Heart left ventricle (tissue), 16 donors: ENCODE measurements around the gene KLF5. TPM values are rescaled to one million over a fixed set of nuclear protein-coding genes. Genes with fewer than 3 reads are reported as not detected.

Source experiments
- ATAC-seq, 4 donors: fragments of 200-7000 bp; cut with Tn5 transposase; one replicate each; pipeline ENCODE4 v1.9.1; 2020 to 2022; ENCODE audit warnings: moderate library complexity in 4 of 4, mild to moderate bottlenecking in 3 of 4, moderate number of reproducible peaks in 1 of 4
- DNase-seq, 5 donors: peaks; one replicate each; pipeline ENCODE4 v3.0.0-alpha.2; 2020
- H3K27ac ChIP-seq, 12 donors: fragments of 200-600 bp; sonication (generic) in 4 of 12; one replicate each; pipeline versions ENCODE4 v1.5.0 to v1.8.0; 2016 to 2022; ENCODE audit warnings: mild to moderate bottlenecking in 2 of 12
- H3K27me3 ChIP-seq, 9 donors: fragments of 200-600 bp; sonication (generic) in 2 of 9; one replicate each; pipeline versions ENCODE4 v1.5.1 to v1.8.0; 2016 to 2022; ENCODE audit warnings: mild to moderate bottlenecking in 3 of 9
- H3K36me3 ChIP-seq, 9 donors: fragments of 200-600 bp; sonication (generic) in 2 of 9; one replicate each; pipeline versions ENCODE4 v1.5.0 to v1.8.0; 2018 to 2022; ENCODE audit warnings: mild to moderate bottlenecking in 2 of 9
- H3K4me1 ChIP-seq, 12 donors: fragments of 200-600 bp; sonication (generic) in 4 of 12; one replicate each; pipeline versions ENCODE4 v1.5.0 to v1.8.0; 2016 to 2022; ENCODE audit warnings: mild to moderate bottlenecking in 3 of 12
- H3K4me3 ChIP-seq, 12 donors: fragments of 200-600 bp; sonication (generic) in 4 of 12; one replicate each; pipeline versions ENCODE4 v1.5.0 to v1.8.0; 2017 to 2022; ENCODE audit warnings: mild to moderate bottlenecking in 9 of 12, moderate library complexity in 4 of 12
- H3K9me3 ChIP-seq, 12 donors: fragments of 200-600 bp; sonication (generic) in 4 of 12; one replicate each; pipeline versions ENCODE4 v1.5.0 to v1.8.0; 2016 to 2022; ENCODE audit warnings: mild to moderate bottlenecking in 1 of 12
- CTCF ChIP-seq, 12 donors: fragments of 200-600 bp; sonication (generic) in 4 of 12; IDR thresholded peaks; one replicate each; pipeline versions ENCODE4 v1.5.0 to v1.8.0; 2018 to 2022; ENCODE audit warnings: antibody characterized with exemption in 12 of 12, mild to moderate bottlenecking in 5 of 12
- POLR2A ChIP-seq, 2 donors: fragments of 450-650 bp; IDR thresholded peaks; one replicate each; pipeline ENCODE4 v1.6.1; 2017; ENCODE audit warnings: antibody characterized with exemption in 2 of 2, mild to moderate bottlenecking in 2 of 2, moderate library complexity in 2 of 2
- WGBS, 4 donors: extraction: QIAGEN DNeasy Blood & Tissue Kit in 2 of 4; methylation state at CpG; one replicate each; pipeline versions ENCODE4 v1.1.5 to v1.1.7; 2013 to 2018; 5-methylcytosine and 5-hydroxymethylcytosine counted together
- intact Hi-C, 10 donors: fragments of 100-400 bp; cut with DNase I; formaldehyde crosslinking; loops; one replicate each; pipeline versions ENCODE4 v1.11.1 to v1.14.2; 2022
- polyA plus RNA-seq, 2 donors: library from polyadenylated mRNA; stranded (reverse); fragments of 200-250 nt; gene quantifications; one replicate each; pipeline ENCODE4 v1.2.3, GENCODE V29; 2013
- total RNA-seq, 9 donors: library from RNA; depleted of rRNA in 2 of 9; stranded (reverse); fragments of >200 nt in 2 of 9; fragmentation: NEBNext Ultra II Directional in 3 of 9; extraction: Animal tissue kit (Norgen Biotek cat#: 25700) in 3 of 9; gene quantifications; one replicate each; pipeline versions ENCODE4 v1.1.0 to v1.2.4, GENCODE V29; 2016 to 2023
- donor health status: ischemic (EF 13 %, LVEDD 7.1; RV severe dilation, severe dysfunction).
- donor health status: healthy with polysubstance abuse.
- donor health status: DM: no; HTN: yes; CAD: no.
- donor health status: DM: no; HTN: no; CAD: no.
- donor health status: ischemic (EF 25% LVEDD 6.9; RV normal size, moderate dysfunction).
- donor health status: ischemic (EF 25% LVEDD 5.7; RV mildly dilated, moderate dysfunction).
- donor health status: healthy.
- donor health status: DM: yes; HTN: yes; CAD: no.
- donor health status: ischemic (EF 35%, LVEDD 5.7; RV mildly dilated, moderate dysfunction).
- donor health status: nonischemic (EF 11% LVEDD 7.7; RV severe dilation, severe dysfunction).
- donor health status: DM: yes; HTN: yes; CAD: no.
- donor health status: PGD.
- donor health status: ischemic (EF 29% LVEDD 5.4; RV normal size, mild dysfunction).
- donor health status: nonischemic (EF 23%, LVEDD 6.1; RV moderate dilation, normal function).

Gene KLF5
- total and polyA plus RNA-seq, 11 donors, result 0.64 to 6.9 (median 2.6) TPM

DNA sequence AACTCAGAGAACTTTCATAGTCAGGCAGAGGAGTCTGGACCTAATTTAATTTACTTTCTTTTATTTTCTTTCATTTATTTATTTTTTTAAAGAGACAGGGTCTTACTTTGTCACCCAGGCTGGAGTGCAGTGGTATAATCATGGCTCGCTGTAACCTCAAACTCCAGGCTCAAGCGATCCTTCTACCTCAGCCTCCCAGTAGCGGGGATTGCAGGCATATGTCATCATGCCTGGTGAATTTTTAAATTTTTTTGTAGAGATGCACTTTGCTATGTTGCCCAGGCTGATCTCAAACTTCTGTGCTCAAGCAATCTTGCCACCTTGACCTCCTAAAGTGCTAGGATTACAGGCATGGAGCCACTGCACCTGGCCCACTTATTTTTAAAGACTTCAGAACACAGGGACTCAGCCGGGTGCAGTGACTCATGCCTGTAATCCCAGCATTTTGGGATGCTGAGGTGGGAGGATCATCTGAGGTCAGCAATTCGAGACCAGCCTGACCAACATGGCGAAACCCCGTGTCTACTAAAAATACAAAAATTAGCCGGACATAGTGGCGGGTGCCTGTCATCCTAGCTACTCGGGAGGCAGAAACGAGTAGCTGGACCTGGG, 50.6 kb downstream of the KLF5 start:
- Histone ChIP-seq H3K9me3 (no peaks in the 10 kb centered on the region), H3K4me3 (no peak overlapping the region), H3K36me3 (no peaks in the 10 kb centered on the region), H3K4me1 (no peaks in the 10 kb centered on the region), H3K27ac (no peak overlapping the region), H3K27me3 (peaks cover 0 to 3% (median 0%) of the 10 kb centered on the region in 9 donors)
- ATAC-seq (no peak), DNase-seq (no peak)
- TF ChIP-seq POLR2A (IDR thresholded peaks at IDR 0.05), result no peak
- TF ChIP-seq CTCF (IDR thresholded peaks at IDR 0.05), result no peak
- 87 to 92% (median 90%) methylated on average over 11 of the region's 11 CpGs for WGBS, 4 donors
- intact Hi-C loops, result no loop called here

GRCh38 chr13:73109969-73110368, 51.2 kb downstream of the KLF5 start:
- Histone ChIP-seq H3K9me3 (no peaks in the 10 kb centered on the region), H3K4me1 (no peaks in the 10 kb centered on the region), H3K4me3 (no peak overlapping the region), H3K36me3 (no peaks in the 10 kb centered on the region), H3K27me3 (peaks cover 0 to 3% (median 0%) of the 10 kb centered on the region in 9 donors), H3K27ac (no peak overlapping the region)
- DNase-seq (no peak), ATAC-seq (no peak)
- TF ChIP-seq POLR2A (IDR thresholded peaks at IDR 0.05) (no peak), CTCF (IDR thresholded peaks at IDR 0.05) (no peak)
- 77 to 85% (median 82%) methylated on average over 3 of the region's 3 CpGs for WGBS, 4 donors
- intact Hi-C loops, result no loop called here

GRCh38 chr13:73110814-73111213, 52.0 kb downstream of the KLF5 start:
- 79 to 93% (median 87%) methylated on average over 5 of the region's 5 CpGs for WGBS, 4 donors
- no peak for TF ChIP-seq CTCF (IDR thresholded peaks at IDR 0.05)
- TF ChIP-seq POLR2A (IDR thresholded peaks at IDR 0.05), result no peak

GRCh38 chr13:73111331-73111730, 52.5 kb downstream of the KLF5 start:
- intact Hi-C loops, result no loop called here
- Histone ChIP-seq H3K9me3 (no peaks in the 10 kb centered on the region), H3K4me3 (no peak overlapping the region), H3K27me3 (peaks cover 0 to 3% (median 0%) of the 10 kb centered on the region in 9 donors), H3K27ac (no peak overlapping the region), H3K36me3 (no peaks in the 10 kb centered on the region), H3K4me1 (no peaks in the 10 kb centered on the region)
- TF ChIP-seq CTCF (IDR thresholded peaks at IDR 0.05) (no peak), POLR2A (IDR thresholded peaks at IDR 0.05) (no peak)
- WGBS, 4 donors, result 58 to 67% (median 59%) methylated on average over 3 of the region's 3 CpGs
- no peak for ATAC-seq
- DNase-seq, result no peak

More at GRCh38 chr13:73110814-73111213, 52.0 kb downstream of the KLF5 start:
- intact Hi-C loops, result no loop called here
- H3K27me3 ChIP-seq, result peaks cover 0 to 3% (median 0%) of the 10 kb centered on the region in 9 donors
- no peak overlapping the region for H3K27ac ChIP-seq
- ATAC-seq (no peak), DNase-seq (no peak)
- H3K4me1 ChIP-seq, result no peaks in the 10 kb centered on the region
- H3K9me3 ChIP-seq, result no peaks in the 10 kb centered on the region
- no peak overlapping the region for H3K4me3 ChIP-seq
- no peaks in the 10 kb centered on the region for H3K36me3 ChIP-seq
